Glomerular visceral epithelial cell (primary cell): Measurements from ENCODE around the gene KRTAP9-7.
"Not testable (repeated sequence)": the region's sequence is repeated elsewhere in the genome, so short reads cannot be mapped to it uniquely, and the experiment has no call there.

Experiments used
- DNase-seq: peaks from one replicate; pipeline ENCODE4 v3.0.0-alpha.2; 2016; ENCODE audit errors: extremely low spot score

KRTAP9-7 gene

GRCh38 chr17:41275648-41276190, at the start of gene KRTAP9-7:
Gene KRTAP9-7, plus strand, starts transcription at chr17:41275698. Its CDS starts 0 bp downstream, at chr17:41275698.
- DNase-seq = not testable (repeated sequence)

DNA sequence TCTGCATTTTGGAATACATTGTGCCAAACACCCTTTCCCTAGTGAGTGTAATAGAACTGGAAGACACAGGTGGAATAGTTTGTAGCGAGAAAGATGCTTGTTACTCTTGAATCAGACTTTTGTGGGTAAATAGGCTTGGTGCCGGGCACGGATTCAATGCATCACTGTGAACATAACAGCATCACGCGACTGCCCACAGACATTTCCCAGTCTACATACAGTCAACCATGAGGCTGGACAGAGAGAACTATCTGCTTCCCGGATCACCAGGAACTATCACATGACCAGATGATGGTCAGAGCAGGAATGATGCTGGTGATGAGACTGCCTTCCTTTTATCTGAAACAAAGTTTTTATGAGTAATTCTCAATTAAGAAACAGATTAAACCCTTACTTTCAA, 49.4 kb upstream of the KRTAP9-7 start:
- DNase-seq = no peak

DNA sequence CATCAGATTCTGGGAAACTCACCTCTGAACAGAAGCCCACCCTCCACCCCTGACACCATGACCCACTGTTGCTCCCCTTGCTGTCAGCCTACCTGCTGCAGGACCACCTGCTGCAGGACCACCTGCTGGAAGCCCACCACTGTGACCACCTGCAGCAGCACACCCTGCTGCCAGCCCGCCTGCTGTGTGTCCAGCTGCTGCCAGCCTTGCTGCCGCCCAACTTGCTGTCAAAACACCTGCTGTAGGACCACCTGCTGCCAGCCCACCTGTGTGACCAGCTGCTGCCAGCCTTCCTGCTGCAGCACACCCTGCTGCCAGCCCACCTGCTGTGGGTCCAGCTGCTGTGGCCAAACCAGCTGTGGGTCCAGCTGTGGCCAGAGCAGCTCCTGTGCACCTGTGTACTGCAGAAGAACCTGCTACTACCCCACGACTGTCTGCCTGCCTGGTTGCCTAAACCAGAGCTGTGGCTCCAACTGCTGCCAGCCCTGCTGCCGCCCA, 48.9 kb upstream of the KRTAP9-7 start, which contains the start of gene KRTAP9-2:
KRTAP9-2 (plus strand) TSS at position 51 of the 498 bp plus-strand sequence; CDS start at position 58, 7 bp downstream.
- DNase-seq = not testable (repeated sequence)

- no peak for DNase-seq
Measured at GRCh38 chr17:41230094-41230493, 45.4 kb upstream of the KRTAP9-7 start.

- DNase-seq = no peak
Measured at GRCh38 chr17:41231731-41232130, 43.8 kb upstream of the KRTAP9-7 start.

DNA sequence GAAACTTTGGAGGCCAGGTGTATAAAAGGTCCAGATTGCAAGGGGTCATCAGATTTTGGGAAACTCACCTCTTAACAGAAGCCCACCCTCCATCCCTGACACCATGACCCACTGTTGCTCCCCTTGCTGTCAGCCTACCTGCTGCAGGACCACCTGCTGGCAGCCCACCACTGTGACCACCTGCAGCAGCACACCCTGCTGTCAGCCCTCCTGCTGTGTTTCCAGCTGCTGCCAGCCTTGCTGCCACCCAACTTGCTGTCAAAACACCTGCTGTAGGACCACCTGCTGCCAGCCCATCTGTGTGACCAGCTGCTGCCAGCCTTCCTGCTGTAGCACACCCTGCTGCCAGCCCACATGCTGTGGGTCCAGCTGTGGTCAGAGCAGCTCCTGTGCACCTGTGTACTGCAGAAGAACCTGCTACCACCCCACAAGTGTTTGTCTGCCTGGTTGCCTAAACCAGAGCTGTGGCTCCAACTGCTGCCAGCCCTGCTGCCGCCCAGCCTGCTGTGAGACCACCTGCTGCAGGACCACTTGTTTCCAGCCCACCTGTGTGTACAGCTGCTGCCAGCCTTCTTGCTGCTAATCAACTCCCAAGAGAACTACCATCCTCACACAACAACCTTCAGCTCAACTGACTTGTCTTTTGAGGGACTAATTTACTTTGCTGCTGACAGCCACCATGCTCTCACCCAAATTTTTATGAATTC, 42.9 kb upstream of the KRTAP9-7 start, which contains the start of gene KRTAP9-3:
KRTAP9-3 (plus strand) TSS at position 51 of the 707 bp plus-strand sequence; CDS start at position 104, 53 bp downstream.
- DNase-seq = not testable (repeated sequence)

DNA sequence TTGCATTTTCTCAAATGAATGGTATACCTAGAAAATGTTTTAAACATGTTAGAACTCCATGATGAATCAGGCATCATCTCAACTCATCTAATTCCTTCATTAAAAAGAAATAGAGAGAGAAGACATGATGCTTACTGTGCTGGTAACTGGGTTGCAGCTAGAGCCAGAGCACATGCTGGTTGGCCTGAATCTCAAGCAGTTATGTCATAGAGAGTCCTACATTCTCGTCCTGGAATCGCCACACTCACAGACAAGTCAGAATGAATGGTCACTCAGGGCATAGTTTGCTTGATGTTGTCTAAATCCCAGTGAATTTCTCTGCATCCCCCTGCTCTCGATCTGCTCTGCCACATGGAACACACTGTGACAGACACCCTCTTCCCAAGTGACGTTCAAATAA, 38.4 kb upstream of the KRTAP9-7 start:
- DNase-seq = not testable (repeated sequence)

- not testable (repeated sequence) for DNase-seq
Measured at GRCh38 chr17:41237949-41238437, 37.5 kb upstream of the KRTAP9-7 start, which contains the start of gene KRTAP9-8. Gene KRTAP9-8, plus strand, starts transcription at chr17:41237999. Its CDS starts 53 bp downstream, at chr17:41238052.

- not testable (repeated sequence) for DNase-seq
Measured at GRCh38 chr17:41246995-41247787, 28.3 kb upstream of the KRTAP9-7 start.

DNA sequence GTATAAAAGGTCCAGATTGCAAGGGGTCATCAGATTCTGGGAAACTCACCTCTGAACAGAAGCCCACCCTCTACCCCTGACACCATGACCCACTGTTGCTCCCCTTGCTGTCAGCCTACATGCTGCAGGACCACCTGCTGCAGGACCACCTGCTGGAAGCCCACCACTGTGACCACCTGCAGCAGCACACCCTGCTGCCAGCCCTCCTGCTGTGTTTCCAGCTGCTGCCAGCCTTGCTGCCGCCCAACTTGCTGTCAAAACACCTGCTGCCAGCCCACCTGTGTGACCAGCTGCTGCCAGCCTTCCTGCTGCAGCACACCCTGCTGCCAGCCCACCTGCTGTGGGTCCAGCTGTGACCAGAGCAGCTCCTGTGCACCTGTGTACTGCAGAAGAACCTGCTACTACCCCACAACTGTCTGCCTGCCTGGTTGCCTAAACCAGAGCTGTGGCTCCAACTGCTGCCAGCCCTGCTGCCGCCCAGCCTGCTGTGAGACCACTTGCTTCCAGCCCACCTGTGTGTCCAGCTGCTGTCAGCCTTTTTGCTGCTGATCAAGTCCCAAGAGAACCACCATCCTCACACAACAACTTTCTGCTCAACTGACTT, 25.8 kb upstream of the KRTAP9-7 start, which contains the start of gene KRTAP9-4:
KRTAP9-4 (plus strand) TSS at position 51 of the 604 bp plus-strand sequence; CDS start at position 85, 34 bp downstream.
- DNase-seq = not testable (repeated sequence)

GRCh38 chr17:41251261-41251660, 24.2 kb upstream of the KRTAP9-7 start:
- no peak for DNase-seq

DNA sequence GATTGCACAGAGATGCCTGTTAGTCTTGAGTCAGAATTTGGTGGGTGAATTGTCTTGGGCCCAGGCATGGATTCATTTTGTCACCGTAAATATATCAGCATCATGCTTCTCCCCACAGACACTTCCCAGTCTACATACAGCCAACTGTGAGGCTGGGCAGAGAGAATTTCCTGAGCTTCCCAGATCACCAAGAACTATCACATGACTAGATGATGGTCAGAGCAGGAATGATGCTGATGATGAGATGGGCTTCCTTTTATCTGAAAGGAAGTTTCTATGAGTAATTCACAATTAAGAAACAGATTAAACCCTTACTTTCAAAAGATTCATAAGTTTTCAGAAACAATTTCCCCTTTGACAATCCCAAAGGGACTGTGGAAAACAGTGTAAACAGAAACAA, 20.6 kb upstream of the KRTAP9-7 start:
- DNase-seq = no peak

- DNase-seq = not testable (repeated sequence)
Measured at GRCh38 chr17:41255381-41256290, 19.9 kb upstream of the KRTAP9-7 start, which contains the start of gene KRTAP9-9. Gene KRTAP9-9, plus strand, starts transcription at chr17:41255384.

- DNase-seq = no peak
Measured at GRCh38 chr17:41256291-41256685, 19.2 kb upstream of the KRTAP9-7 start.

DNA sequence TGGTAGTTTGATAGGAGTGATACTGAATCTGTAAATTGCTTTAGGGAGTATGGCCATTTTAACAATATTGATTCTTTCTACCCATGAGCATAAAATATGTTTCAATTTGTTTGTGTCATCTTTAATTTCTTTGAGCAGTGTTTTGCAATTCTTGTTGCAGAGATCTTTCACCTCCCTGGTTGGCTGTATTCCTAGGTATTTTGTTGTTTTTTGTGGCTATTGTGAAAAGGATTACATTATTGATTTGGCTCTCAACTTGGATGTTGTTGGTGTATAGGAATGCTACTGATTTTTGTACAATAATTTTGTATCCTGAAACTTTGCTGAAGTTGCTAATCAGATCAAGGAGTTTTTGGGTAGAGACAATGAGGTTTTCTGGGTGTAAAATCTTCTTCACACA, 17.1 kb upstream of the KRTAP9-7 start:
- no peak for DNase-seq

- DNase-seq = no peak
Measured at GRCh38 chr17:41263212-41263611, 12.3 kb upstream of the KRTAP9-7 start.

GRCh38 chr17:41264599-41264998, 10.9 kb upstream of the KRTAP9-7 start:
- DNase-seq = no peak

- no peak for DNase-seq
Measured at GRCh38 chr17:41265078-41265477, 10.4 kb upstream of the KRTAP9-7 start, which contains the start of gene KRTAP9-6. Gene KRTAP9-6, plus strand, starts transcription at chr17:41265378. Its CDS starts 0 bp downstream, at chr17:41265378.

- DNase-seq = no peak
Measured at GRCh38 chr17:41267711-41268110, 7.8 kb upstream of the KRTAP9-7 start.

- not testable (repeated sequence) for DNase-seq
Measured at GRCh38 chr17:41271323-41271722, 4.2 kb upstream of the KRTAP9-7 start.
